HG03097 (cell line): Measurements from ENCODE around the gene KATNIP.
"Not testable (repeated sequence)": the region's sequence is repeated elsewhere in the genome, so short reads cannot be mapped to it uniquely, and the experiment has no call there.

Experiments used
- ATAC-seq: cut with Tn5 transposase; IDR thresholded peaks from one replicate; pipeline ENCODE4 v1.9.1; 2021; ENCODE audit not compliant: unreplicated experiment, low FRiP score

KATNIP gene

DNA sequence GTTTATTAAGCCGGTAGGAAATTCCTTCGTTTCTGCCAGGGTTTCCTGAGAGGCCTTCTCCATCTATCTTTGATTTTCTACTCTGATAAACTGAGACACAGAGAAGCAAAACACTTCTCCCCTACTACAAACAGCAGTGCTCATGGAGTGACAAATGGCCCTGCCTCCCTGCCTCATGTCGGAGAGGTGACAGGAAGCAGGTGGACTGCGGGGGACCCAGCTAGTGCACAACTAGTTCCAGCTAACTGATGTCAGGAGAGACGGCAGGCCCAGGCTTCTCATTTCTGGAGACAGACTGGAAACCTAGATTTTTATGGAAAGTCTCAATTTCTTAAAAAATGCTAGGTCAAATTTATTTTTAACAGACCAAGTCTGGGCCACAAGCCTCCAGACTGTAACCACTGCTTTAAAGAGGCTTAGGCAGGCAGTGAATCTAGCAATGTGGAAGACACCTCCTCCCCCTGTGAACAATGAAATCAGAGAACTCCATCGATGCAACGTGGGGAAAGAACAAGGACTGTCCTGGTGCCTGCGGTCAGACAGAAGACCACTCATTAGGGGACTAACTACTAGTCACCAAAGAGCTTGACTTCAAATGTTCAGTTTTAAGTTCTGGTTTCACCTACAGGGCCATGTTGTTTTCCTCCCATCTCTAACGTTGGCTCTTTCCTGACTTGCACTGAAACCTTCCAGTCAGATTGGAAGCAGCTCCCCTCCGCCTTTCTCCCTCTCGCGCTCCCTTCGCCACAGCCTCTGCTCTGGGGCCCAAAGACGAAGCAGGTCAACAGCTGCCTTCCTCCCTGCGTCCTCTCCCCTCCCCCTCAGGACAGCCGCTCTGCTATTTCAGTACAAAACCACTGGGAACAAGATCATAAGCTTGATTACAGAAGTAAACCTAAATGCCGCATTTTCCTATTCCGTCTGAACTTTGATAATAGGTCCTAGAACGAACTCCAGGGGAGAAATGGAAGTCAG is 17.8 kb upstream of the KATNIP start:
- no peak for ATAC-seq

GRCh38 chr16:27534256-27534655 is 15.7 kb upstream of the KATNIP start:
- ATAC-seq = no peak

GRCh38 chr16:27538528-27538927 is 11.4 kb upstream of the KATNIP start:
- ATAC-seq = no peak

DNA sequence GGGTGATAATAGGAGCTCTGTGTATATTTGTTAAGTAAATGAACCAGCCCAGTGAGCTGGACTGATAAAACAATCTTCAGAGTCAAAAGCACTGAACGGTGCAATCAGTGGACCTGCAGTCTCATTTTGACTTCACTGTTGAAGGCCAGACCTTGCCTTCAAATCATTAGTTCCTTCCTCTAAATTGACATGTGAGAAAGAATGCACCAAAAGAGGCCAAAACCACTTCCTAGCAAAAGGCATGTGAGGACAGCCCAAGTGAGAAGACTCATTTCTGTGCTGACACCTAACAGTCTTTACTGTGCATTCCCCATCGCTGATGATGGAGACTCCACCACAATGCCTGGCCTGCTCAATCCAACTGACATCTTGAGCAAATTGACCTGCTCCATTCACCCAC is 10.8 kb upstream of the KATNIP start:
- no peak for ATAC-seq

DNA sequence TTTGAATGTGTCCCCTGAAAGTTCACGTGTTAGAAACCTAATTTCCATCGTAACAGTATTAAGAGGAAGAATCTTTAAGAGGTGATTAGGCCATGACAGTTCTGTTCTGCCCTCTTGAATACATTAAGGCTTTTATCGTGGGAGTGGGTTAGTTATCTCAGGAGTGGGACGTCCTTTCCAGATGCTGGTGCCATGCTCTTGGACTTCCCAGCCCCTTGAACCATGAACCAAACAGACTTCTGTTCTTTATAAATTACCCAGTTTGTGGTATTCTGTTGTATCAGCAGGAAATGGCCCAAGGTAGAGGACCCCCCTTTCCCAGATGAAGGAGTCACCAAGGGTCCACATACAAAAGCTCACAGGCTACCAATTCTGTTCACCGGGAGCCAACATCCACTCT is 10.3 kb upstream of the KATNIP start:
- no peak for ATAC-seq

DNA sequence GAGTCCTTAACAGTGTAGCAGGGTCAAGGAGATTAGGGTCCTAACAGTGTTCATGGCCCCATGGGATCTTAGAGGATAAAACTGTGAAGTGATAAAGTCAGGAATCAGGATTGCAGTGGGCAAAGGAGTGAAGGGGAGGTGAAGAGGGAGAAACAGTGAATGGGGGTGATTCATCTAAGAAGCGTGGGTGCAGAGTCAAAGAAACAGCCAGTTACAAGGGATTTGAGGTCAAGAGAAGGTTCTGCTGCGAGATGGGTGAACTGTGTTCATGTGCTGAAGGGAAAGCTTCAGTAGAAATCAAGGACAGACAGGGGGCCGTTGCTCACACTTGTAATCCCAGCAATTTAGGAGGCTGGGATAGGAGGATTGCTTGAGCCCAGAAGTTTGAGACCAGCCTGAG is 6.1 kb upstream of the KATNIP start:
- ATAC-seq = no peak

DNA sequence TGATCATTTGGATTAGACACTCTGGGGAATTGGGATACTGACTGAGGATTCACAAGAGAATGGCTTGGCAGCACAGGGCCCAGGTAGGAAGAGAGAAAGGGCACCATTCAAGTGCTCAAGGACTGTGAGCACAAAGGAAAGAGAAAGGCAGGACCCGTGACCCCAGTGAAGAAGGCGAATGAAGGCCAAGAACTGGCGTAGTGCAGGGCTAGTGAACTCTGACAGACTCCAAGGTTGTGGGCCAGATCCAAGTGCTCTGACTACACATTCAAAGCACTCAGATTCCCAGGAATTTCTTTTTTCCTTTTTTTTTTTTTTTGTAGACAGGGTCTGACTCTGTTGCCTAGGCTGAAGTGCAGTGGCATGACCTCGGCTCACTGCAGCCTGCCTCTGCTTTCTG is 5.3 kb upstream of the KATNIP start:
- no peak for ATAC-seq

- ATAC-seq = no peak
Measured at GRCh38 chr16:27547134-27547533, 2.8 kb upstream of the KATNIP start.

- ATAC-seq = no peak
Measured at GRCh38 chr16:27547851-27548250, 2.1 kb upstream of the KATNIP start.

DNA sequence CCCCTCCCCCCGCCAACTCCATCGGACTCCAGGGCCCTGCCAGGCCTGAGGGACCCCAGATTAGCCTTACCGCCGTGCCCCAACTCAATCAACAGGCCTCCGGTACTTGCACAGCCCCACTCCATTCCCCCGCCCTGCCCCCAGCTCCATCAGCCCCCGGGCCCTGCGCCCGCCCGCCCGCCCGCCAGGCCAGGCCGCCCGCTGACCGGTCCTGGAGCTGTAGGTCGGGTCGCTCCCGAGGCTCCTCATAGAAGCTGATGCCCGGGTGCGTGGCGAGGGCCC is 539 bp upstream of the KATNIP start:
- no peak for ATAC-seq

DNA sequence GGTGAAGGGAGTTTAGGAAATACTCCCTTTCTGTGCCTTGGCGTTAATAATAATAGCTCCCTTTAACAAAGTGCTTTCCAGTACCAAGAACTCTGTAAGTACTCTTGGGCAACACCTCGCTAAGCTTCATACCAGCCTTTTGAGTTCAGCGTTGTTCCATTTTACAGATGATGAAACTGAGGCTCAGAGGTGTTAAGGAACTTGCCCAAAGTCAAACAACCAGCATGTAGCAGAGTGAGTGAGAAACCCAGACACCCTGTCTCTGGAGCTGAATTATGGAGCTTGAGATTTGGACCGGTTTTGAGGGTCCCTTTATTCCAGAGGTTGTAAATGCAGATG is 607 bp downstream of the KATNIP start:
- no peak for ATAC-seq

- no peak for ATAC-seq
Measured at GRCh38 chr16:27551036-27551435, 1.1 kb downstream of the KATNIP start.

GRCh38 chr16:27556471-27556870 is 6.5 kb downstream of the KATNIP start:
- ATAC-seq = no peak

- ATAC-seq = no peak
Measured at GRCh38 chr16:27558434-27558833, 8.5 kb downstream of the KATNIP start.

DNA sequence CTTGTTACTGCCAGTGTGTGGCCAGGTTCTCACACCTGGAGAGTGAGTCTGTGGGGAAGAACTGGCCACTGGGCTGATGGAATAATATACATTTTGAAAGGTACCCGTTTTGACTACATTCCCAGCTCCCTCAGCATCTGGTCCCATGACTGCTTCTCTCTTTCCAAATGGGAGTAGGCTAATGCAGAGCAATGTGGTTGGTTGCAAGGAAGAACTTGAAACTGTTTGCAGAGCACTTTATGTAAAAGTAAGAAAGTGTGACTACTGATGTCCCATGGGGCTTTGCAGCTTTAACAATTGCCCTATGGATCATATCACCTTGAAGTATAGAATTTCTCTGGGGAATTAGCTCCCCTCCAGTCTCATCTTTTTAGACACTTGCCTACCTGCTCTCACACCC is 9.0 kb downstream of the KATNIP start:
- ATAC-seq = no peak

- ATAC-seq = no peak
Measured at GRCh38 chr16:27561216-27561615, 11.3 kb downstream of the KATNIP start.

- ATAC-seq = no peak
Measured at GRCh38 chr16:27564224-27564623, 14.3 kb downstream of the KATNIP start.

DNA sequence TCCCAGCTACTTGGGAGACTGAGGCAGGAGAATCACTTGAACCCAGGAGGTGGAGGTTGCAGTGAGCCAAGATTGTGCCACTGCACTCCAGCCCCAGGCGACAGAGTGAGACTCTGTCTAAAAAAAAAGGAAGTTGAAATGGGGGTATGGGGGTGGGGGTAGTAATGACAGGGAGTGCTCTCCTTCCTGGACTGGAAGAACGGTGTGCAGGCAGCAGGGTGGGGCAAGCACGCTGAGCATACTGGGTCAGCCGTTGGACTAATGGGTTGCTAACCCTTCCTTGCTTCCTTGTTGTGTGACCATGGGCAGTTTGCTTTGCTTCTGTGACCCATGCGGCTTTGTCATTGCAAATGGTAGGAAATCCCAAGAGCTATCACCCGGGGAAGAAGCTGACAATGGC is 16.5 kb downstream of the KATNIP start:
- no peak for ATAC-seq

- no peak for ATAC-seq
Measured at GRCh38 chr16:27568077-27568476, 18.1 kb downstream of the KATNIP start.

- not testable (repeated sequence) for ATAC-seq
Measured at GRCh38 chr16:27570986-27571385, 21.0 kb downstream of the KATNIP start.

DNA sequence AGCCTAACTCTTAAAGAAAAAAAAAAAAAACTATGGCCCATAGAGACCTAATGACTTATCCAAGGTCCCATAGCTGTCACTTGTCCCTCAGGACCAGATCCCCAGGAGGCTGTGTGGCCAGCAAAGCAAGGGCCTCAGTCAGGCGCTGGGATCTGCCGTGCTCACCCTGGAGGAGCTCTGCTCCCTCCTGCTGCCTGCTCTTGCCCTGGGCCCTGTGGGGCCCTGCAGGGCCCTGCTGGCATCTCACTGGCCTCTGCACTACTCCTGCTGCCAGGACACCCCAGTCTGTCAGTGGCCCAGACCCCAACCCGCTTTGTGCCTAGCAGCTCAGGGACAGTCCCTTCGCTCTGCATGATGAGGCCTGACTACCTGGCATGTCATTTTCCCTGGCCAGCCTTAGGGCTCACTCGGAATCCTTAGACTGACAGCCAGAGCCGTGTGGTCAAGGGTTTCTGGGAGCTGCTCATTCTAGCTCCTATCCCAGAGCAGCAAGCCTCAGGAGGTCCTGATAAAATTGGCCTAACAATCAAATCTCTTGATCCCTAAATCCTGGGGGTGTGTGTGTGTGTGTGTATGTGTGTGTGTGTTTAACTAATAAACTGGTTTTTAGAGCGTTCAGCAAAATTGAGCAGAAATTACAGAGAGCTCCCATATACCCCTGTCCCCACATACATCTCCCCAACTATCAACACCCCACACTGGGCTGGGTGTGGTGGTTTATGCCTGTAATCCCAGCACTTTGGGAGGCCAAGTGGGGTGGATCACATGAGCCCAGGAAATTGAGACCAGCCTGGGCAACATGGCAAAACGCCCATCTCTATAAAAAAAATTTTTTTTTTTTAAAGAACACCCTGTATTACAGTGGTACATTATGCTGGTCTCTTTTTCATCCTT is 21.7 kb downstream of the KATNIP start:
- no peak for ATAC-seq

- no peak for ATAC-seq
Measured at GRCh38 chr16:27572711-27573110, 22.8 kb downstream of the KATNIP start.
